Testis (tissue), 2 donors: Measurements from ENCODE around the gene ZNF76.

Experiments
- CTCF ChIP-seq, 3 experiments: fragments of 450-650 bp in 2 of 3; fragments of 200-600 bp in 1 of 3; sonication (generic) in 1 of 3; IDR thresholded peaks; one replicate each; pipeline ENCODE4 v1.5.1; 2016 to 2019; ENCODE audit warnings: antibody characterized with exemption in 3 of 3, mild to moderate bottlenecking in 2 of 3, moderate library complexity in 1 of 3
- POLR2A ChIP-seq: fragments of 450-650 bp; IDR thresholded peaks from one replicate; pipeline ENCODE4 v1.6.1; 2017; ENCODE audit warnings: antibody characterized with exemption, mild to moderate bottlenecking, moderate library complexity

- no peak for TF ChIP-seq POLR2A
- TF ChIP-seq CTCF (IDR thresholded peaks at IDR 0.05), result no peak
Measured at GRCh38 chr6:35296931-35297600, 37.5 kb downstream of the ZNF76 start.
